A673 (cell line): ENCODE results near the gene ZNF415. TPM values are rescaled to one million over a fixed set of nuclear protein-coding genes. Genes with fewer than 3 reads are reported as not detected.
A peak's percentile ranks its signal among the peaks of the same experiment; 100 is the strongest.

Experiments used
- Bru-seq: library from RNA; stranded (reverse); fragments of 400-500 nt; gene quantifications from one replicate; lab custom pipeline; 2021; lab: Mats Ljungman, UMichigan
- BruChase-seq, 2 experiments: library from RNA; stranded (reverse); fragments of 400-500 nt; gene quantifications; one replicate each; lab custom pipeline; 2021; lab: Mats Ljungman, UMichigan
- BruUV-seq: library from RNA; stranded (reverse); fragments of 400-500 nt; replicated peaks from 2 replicates; lab custom pipeline; 2021; lab: Mats Ljungman, UMichigan
- CTCF ChIA-PET: fragments of 300-600 bp; sonication (Branson Sonifier 250); formaldehyde crosslinking; loops from one replicate; lab custom pipeline; 2022; ENCODE audit warnings: antibody characterized with exemption; lab: Charles Lee
- POLR2A ChIA-PET: fragments of 300-600 bp; sonication (Branson Sonifier 250); formaldehyde crosslinking; loops from one replicate; lab custom pipeline; 2022; ENCODE audit warnings: antibody characterized with exemption; ENCODE audit not compliant: low non-redundant PET; lab: Charles Lee
- DNase-seq: peaks from one replicate; pipeline ENCODE4 v3.0.0-alpha.2; 2015; ENCODE audit warnings: low spot score
- H3K27ac ChIP-seq: fragments of 200-600 bp; sonication (generic); 2 replicates; pipeline ENCODE4 v1.5.1; 2016; ENCODE audit warnings: mixed run types, low read depth, mild to moderate bottlenecking, mixed read lengths, antibody characterized with exemption, low read length; ENCODE audit not compliant: poor library complexity, severe bottlenecking
- H3K27me3 ChIP-seq: fragments of 200-600 bp; sonication (generic); replicated peaks from 2 replicates; pipeline ENCODE4 v1.6.1; 2017; ENCODE audit warnings: mixed run types, low read depth, mild to moderate bottlenecking, mixed read lengths, antibody characterized with exemption, low read length; ENCODE audit not compliant: insufficient read depth, poor library complexity
- H3K36me3 ChIP-seq: fragments of 200-600 bp; sonication (generic); 2 replicates; pipeline ENCODE4 v1.6.1; 2016; ENCODE audit warnings: mixed run types, mild to moderate bottlenecking, mixed read lengths, antibody characterized with exemption, low read length; ENCODE audit not compliant: insufficient read depth, poor library complexity, severe bottlenecking
- H3K4me1 ChIP-seq: fragments of 200-600 bp; sonication (generic); 2 replicates; pipeline ENCODE4 v1.6.1; 2017; ENCODE audit warnings: mixed run types, mild to moderate bottlenecking, mixed read lengths, antibody characterized with exemption, low read length; ENCODE audit not compliant: insufficient read depth, poor library complexity, severe bottlenecking
- H3K4me3 ChIP-seq: fragments of 200-600 bp; sonication (generic); 2 replicates; pipeline ENCODE4 v1.5.1; 2016; ENCODE audit warnings: low read depth, mixed run types, mild to moderate bottlenecking, mixed read lengths, low read length; ENCODE audit not compliant: poor library complexity, severe bottlenecking
- H3K9me3 ChIP-seq: fragments of 200-600 bp; sonication (generic); 2 replicates; pipeline ENCODE4 v1.6.1; 2016; ENCODE audit warnings: mixed run types, low read depth, mild to moderate bottlenecking, mixed read lengths, antibody characterized with exemption, low read length; ENCODE audit not compliant: poor library complexity, severe bottlenecking
- EZH2 ChIP-seq: fragments of 200-600 bp; sonication (generic); IDR thresholded peaks from 2 replicates; pipeline ENCODE4 v1.6.1; 2017; ENCODE audit warnings: borderline replicate concordance, low read depth, mild to moderate bottlenecking, mixed read lengths, antibody characterized with exemption, low read length; ENCODE audit not compliant: poor library complexity, severe bottlenecking
- intact Hi-C: fragments of 100-400 bp; cut with micrococcal nuclease; formaldehyde crosslinking; loops from one replicate; pipeline ENCODE4 v1.10.0; 2022; ENCODE audit not compliant: unreplicated experiment
- long read RNA-seq: library from polyadenylated mRNA; stranded (forward); transcript quantifications from one replicate; pipeline ENCODE4 v2.0.0, GENCODE V29; 2022
- total RNA-seq: library from RNA; stranded (reverse); gene quantifications from 2 replicates; pipeline ENCODE4 v1.2.3, GENCODE V29; 2021
- TF ChIP-seq, protein P1 (sequence below): fragments of 300-800, 200-600 bp; sonication (generic); conservative IDR thresholded peaks from 2 replicates; pipeline ENCODE4 v1.5.1; 2017; ENCODE audit warnings: low read depth, mild to moderate bottlenecking, antibody characterized with exemption, low read length, moderate library complexity, mixed read lengths

Gene ZNF415
- total RNA-seq (1.7 TPM in 2 replicates), Bru-seq, nascent RNA (percentile 33 among the genes with signal in this experiment), BruChase-seq, experiment 1, labeled RNA remaining after a 2-hour chase (percentile 31 among the genes with signal in this experiment), BruChase-seq, experiment 2, labeled RNA remaining after a 6-hour chase (percentile 37 among the genes with signal in this experiment)
- long read RNA-seq, partial matches to known transcripts: 0 of 2 reads
- long read RNA-seq, other reads (novel, unspliced or antisense): 0 of 2 reads

DNA sequence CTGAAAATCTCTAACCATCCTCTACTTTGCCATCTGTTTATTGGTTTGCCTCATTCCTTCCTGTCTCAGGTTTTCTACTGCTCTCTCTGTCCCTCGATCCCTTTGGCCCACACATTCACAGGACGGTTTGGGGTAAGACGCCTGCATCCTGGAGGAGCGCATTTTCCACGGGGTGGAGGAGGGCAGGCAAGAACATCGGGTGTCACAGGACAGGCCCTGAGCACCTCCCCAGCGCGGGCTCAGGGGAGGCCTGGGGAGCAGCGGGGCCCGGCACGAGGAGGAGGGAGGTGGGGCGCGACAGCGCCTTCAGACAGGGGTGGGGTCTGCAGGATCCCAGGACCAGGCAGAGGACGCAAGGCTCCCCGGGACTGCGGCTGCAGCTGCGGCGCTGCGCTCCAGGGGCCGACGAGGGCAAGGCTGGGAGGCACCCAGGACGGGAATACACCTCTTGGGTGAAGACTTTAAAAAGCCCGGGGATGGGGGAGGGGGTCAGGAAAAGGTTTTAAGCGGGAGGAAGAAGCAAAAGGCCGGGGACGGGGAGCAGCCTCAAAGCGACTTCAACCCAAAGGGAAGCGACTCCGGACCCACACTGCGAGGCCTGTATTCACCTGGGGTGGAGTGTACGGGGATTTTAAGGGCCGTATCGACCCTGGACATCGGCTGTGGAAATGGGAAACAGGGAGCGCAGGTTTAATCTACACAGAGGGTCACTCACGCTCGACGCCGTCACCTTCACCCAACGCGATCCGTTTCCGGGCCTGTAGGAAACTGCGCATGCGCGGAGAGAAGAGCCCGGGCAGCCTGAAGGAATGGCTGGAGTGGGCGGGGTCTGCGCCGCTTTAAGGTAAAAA is at the start of gene ZNF415:
ZNF415 (minus strand) TSS at position 770 of the 851 bp plus-strand sequence. CDS start 10,234 bp downstream, outside the sequence.
- peak within 1 kb of the TSS; percentile 41 for H3K4me3 ChIP-seq
- CTCF ChIA-PET: no interaction called here
- intact Hi-C loops: no loop called here

DNA sequence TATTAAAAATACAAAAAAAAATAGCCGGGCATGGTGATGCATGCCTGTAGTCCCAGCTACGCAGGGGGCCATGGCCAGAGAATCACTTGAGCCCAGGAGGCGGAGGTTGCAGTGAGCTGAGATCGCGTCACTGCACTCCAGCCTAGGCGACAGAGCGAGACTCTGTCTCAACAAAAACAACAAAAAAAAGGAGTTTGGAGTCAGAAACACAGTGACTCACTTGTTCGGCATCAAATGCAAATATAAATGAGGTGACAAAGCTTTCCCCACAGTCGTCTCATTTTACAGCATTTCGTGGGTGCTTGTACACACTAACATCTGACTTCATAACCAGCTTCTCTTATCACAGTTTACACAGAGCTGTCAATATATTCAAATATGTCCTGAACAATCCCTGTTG is 49.5 kb upstream of the ZNF415 start:
- no peak for DNase-seq
- Histone ChIP-seq H3K36me3 (peaks cover 3% of the 10 kb centered on the region), H3K27me3 (no peaks in the 10 kb centered on the region), H3K9me3 (no peaks in the 10 kb centered on the region), H3K4me3 (no peak overlapping the region), H3K27ac (no peak overlapping the region), H3K4me1 (no peaks in the 10 kb centered on the region)
- TF ChIP-seq, protein P1, sequence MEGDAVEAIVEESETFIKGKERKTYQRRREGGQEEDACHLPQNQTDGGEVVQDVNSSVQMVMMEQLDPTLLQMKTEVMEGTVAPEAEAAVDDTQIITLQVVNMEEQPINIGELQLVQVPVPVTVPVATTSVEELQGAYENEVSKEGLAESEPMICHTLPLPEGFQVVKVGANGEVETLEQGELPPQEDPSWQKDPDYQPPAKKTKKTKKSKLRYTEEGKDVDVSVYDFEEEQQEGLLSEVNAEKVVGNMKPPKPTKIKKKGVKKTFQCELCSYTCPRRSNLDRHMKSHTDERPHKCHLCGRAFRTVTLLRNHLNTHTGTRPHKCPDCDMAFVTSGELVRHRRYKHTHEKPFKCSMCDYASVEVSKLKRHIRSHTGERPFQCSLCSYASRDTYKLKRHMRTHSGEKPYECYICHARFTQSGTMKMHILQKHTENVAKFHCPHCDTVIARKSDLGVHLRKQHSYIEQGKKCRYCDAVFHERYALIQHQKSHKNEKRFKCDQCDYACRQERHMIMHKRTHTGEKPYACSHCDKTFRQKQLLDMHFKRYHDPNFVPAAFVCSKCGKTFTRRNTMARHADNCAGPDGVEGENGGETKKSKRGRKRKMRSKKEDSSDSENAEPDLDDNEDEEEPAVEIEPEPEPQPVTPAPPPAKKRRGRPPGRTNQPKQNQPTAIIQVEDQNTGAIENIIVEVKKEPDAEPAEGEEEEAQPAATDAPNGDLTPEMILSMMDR: no peak
- no peak for TF ChIP-seq EZH2
- ChIA-PET POLR2A (no interaction called here), CTCF (no interaction called here)
- no TSS peak for BruUV-seq
- intact Hi-C loops: no loop called here

More for the DNA sequence above, at the start of gene ZNF415:
- H3K9me3 ChIP-seq: no peaks in the 10 kb centered on the region
- no peak within 1 kb of the TSS for H3K27ac ChIP-seq
- H3K36me3 ChIP-seq: no peaks in the 10 kb centered on the region
- no peaks in the 10 kb centered on the region for H3K27me3 ChIP-seq
- DNase-seq: peak; percentile 76
- TF ChIP-seq, protein P1: no peak
- no peak for TF ChIP-seq EZH2
- POLR2A ChIA-PET: no interaction called here
- no TSS peak for BruUV-seq
- H3K4me1 ChIP-seq: no peaks in the 10 kb centered on the region

DNA sequence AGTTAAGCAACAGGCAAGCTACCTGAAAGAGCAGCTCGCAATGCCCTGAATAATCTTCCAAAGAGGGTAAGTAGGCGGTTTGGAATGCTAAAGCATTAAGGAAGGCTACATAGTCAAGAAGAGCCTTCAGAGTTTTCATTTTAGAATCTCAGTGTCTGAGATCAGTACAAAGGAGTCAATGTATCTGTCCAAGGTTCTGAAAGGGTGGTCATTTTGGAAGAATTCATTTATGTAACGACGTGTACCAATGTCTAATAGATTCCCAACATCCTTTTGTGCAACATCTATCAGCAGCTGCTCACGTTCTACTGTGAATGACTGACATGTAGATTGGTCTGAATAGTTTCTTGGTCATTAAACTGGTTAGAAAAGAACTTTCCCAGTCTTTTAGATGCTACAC is 45.3 kb upstream of the ZNF415 start:
- Histone ChIP-seq H3K27me3 (no peaks in the 10 kb centered on the region), H3K4me1 (no peaks in the 10 kb centered on the region), H3K9me3 (peaks cover under 1% of the 10 kb centered on the region), H3K27ac (no peak overlapping the region), H3K36me3 (peaks cover 3% of the 10 kb centered on the region), H3K4me3 (no peak overlapping the region)
- TF ChIP-seq EZH2: no peak
- TF ChIP-seq, protein P1: no peak
- no TSS peak for BruUV-seq
- CTCF ChIA-PET: no interaction called here
- DNase-seq: no peak
- POLR2A ChIA-PET: no interaction called here
- intact Hi-C loops: no loop called here
